HG02938 (cell line): ENCODE results near the gene KRT78.
"Not testable (repeated sequence)": the region's sequence is repeated elsewhere in the genome, so short reads cannot be mapped to it uniquely, and the experiment has no call there.

Experiments used
- ATAC-seq: cut with Tn5 transposase; IDR thresholded peaks from one replicate; pipeline ENCODE4 v1.9.1; 2021; ENCODE audit warnings: mild to moderate bottlenecking, moderate library complexity; ENCODE audit not compliant: unreplicated experiment

The KRT78 gene

GRCh38 chr12:52848661-52849255 lies at the start of gene KRT78:
TSS of gene KRT78 (minus strand) at chr12:52848994. CDS start at chr12:52848930, 64 bp downstream.
- ATAC-seq = no peak

- no peak for ATAC-seq
These were observed 47.7 kb upstream of the KRT78 start for GRCh38 chr12:52896190-52897100.

- no peak for ATAC-seq
These were observed 47.0 kb upstream of the KRT78 start for GRCh38 chr12:52895726-52896189.

- no peak for ATAC-seq
These were observed 44.2 kb upstream of the KRT78 start for GRCh38 chr12:52892974-52893373.

GRCh38 chr12:52892207-52892852 lies 43.5 kb upstream of the KRT78 start:
- ATAC-seq = no peak

GRCh38 chr12:52891044-52891443 lies 42.2 kb upstream of the KRT78 start:
- no peak for ATAC-seq

GRCh38 chr12:52890417-52890816 lies 41.6 kb upstream of the KRT78 start:
- no peak for ATAC-seq

GRCh38 chr12:52884526-52885293 lies 35.9 kb upstream of the KRT78 start:
- ATAC-seq = no peak

- ATAC-seq = not testable (repeated sequence)
These were observed 31.7 kb upstream of the KRT78 start for GRCh38 chr12:52880499-52880898.

- ATAC-seq = no peak
These were observed 30.9 kb upstream of the KRT78 start for GRCh38 chr12:52879394-52880351.

GRCh38 chr12:52878507-52879393 lies 30.0 kb upstream of the KRT78 start:
- ATAC-seq = no peak

GRCh38 chr12:52877242-52877641 lies 28.4 kb upstream of the KRT78 start:
- no peak for ATAC-seq

- no peak for ATAC-seq
These were observed 27.6 kb upstream of the KRT78 start for GRCh38 chr12:52876372-52876771.

GRCh38 chr12:52874573-52875435 lies 26.0 kb upstream of the KRT78 start:
- ATAC-seq = no peak

GRCh38 chr12:52873832-52874572 lies 25.2 kb upstream of the KRT78 start:
- ATAC-seq = no peak

- no peak for ATAC-seq
These were observed 24.7 kb upstream of the KRT78 start for GRCh38 chr12:52873513-52873831.

GRCh38 chr12:52872644-52873389 lies 24.0 kb upstream of the KRT78 start:
- ATAC-seq = no peak
